Endothelial cell of umbilical vein (primary cell): Measurements from ENCODE around the gene CSTA. TPM values are rescaled to one million over a fixed set of nuclear protein-coding genes. Genes with fewer than 3 reads are reported as not detected.

Experiments
- BruUV-seq: library from RNA; stranded (reverse); fragments of 400-500 nt; replicated peaks from 2 replicates; lab custom pipeline; 2021; lab: Mats Ljungman, UMichigan
- CTCF ChIA-PET: fragments of 300-600, 350-600 bp; sonication (Branson Sonifier 250); formaldehyde crosslinking; loops from one replicate; lab custom pipeline; 2021; ENCODE audit warnings: antibody characterized with exemption, inconsistent platforms; lab: Charles Lee
- POLR2A ChIA-PET: fragments of 300-600, 350-600 bp; sonication (Branson Sonifier 250); formaldehyde crosslinking; loops from one replicate; lab custom pipeline; 2021; ENCODE audit warnings: antibody characterized with exemption, inconsistent platforms; lab: Charles Lee
- DNase-seq: peaks from one replicate; pipeline ENCODE4 v3.0.0-alpha.2; 2011; ENCODE audit warnings: low read depth, low spot score
- FAIRE-seq: peaks from 2 replicates; lab custom pipeline; 2011; peaks lifted over from hg19 to GRCh38; lab: Jason Lieb, UNC
- H2AFZ ChIP-seq: 2 replicates; pipeline ENCODE4 v1.6.0; 2012; ENCODE audit warnings: low read depth, low read length, control low read depth, inconsistent platforms
- H3K27ac ChIP-seq: 2 replicates; pipeline ENCODE4 v1.5.1; 2011; ENCODE audit warnings: low read depth, mild to moderate bottlenecking, control low read depth, low read length, moderate library complexity; ENCODE audit not compliant: insufficient read depth
- H3K27me3 ChIP-seq, 2 experiments: 2 replicates each; pipeline versions ENCODE4 v1.6.0 to v1.6.1; 2011; ENCODE audit warnings: low read length in 2 of 2, mixed read lengths in 1 of 2; ENCODE audit not compliant: control insufficient read depth in 2 of 2, insufficient read depth in 2 of 2
- H3K36me3 ChIP-seq, 2 experiments: 2 replicates in 1 of 2; 3 replicates in 1 of 2; pipeline ENCODE4 v1.5.1; 2011; ENCODE audit warnings: low read length in 2 of 2, mild to moderate bottlenecking in 1 of 2, moderate library complexity in 1 of 2; ENCODE audit not compliant: control insufficient read depth in 2 of 2, insufficient read depth in 2 of 2; ENCODE audit errors: extremely low read depth in 1 of 2
- H3K4me1 ChIP-seq: 3 replicates; pipeline ENCODE4 v1.5.1; 2011; ENCODE audit warnings: mild to moderate bottlenecking, low read length; ENCODE audit not compliant: control insufficient read depth, insufficient read depth; ENCODE audit errors: extremely low read depth
- H3K4me2 ChIP-seq: 2 replicates; pipeline ENCODE4 v1.6.1; 2011; ENCODE audit warnings: low read length, control low read depth, mixed read lengths; ENCODE audit not compliant: insufficient read depth
- H3K4me3 ChIP-seq, 3 experiments: fragments of 200-600 bp in 1 of 3; sonication (generic), shearing (Covaris generic) in 1 of 3; replicated peaks in 1 of 3; 2 replicates each; pipeline ENCODE4 v1.5.1; 2011 to 2016; ENCODE audit warnings: control low read depth in 3 of 3, low read length in 3 of 3, mild to moderate bottlenecking in 2 of 3, inconsistent platforms in 1 of 3, low read depth in 1 of 3, moderate library complexity in 1 of 3; ENCODE audit not compliant: insufficient read depth in 1 of 3
- H3K79me2 ChIP-seq: 2 replicates; pipeline ENCODE4 v1.6.0; 2012; ENCODE audit warnings: low read length, inconsistent platforms; ENCODE audit not compliant: control insufficient read depth, insufficient read depth
- H3K9ac ChIP-seq: replicated peaks from 2 replicates; pipeline ENCODE3; 2011; ENCODE audit warnings: low read length, control low read depth; ENCODE audit not compliant: insufficient read depth; ENCODE audit errors: extremely low read depth
- H3K9me1 ChIP-seq: replicated peaks from 3 replicates; pipeline ENCODE4 v1.6.0; 2011; ENCODE audit warnings: mild to moderate bottlenecking, low read length; ENCODE audit not compliant: control insufficient read depth, insufficient read depth; ENCODE audit errors: extremely low read depth
- H3K9me3 ChIP-seq: replicated peaks from 2 replicates; pipeline ENCODE4 v1.5.1; 2012; ENCODE audit warnings: low read length, inconsistent platforms; ENCODE audit not compliant: control insufficient read depth, insufficient read depth
- H4K20me1 ChIP-seq: replicated peaks from 2 replicates; pipeline ENCODE3; 2011; ENCODE audit warnings: mild to moderate bottlenecking, low read length; ENCODE audit not compliant: control insufficient read depth, insufficient read depth; ENCODE audit errors: extremely low read depth
- EZH2 ChIP-seq: IDR thresholded peaks from 2 replicates; pipeline ENCODE4 v1.6.1; 2012; ENCODE audit warnings: borderline replicate concordance, low read depth, mild to moderate bottlenecking, moderate library complexity, low read length, inconsistent platforms; ENCODE audit not compliant: severe bottlenecking
- FOS ChIP-seq: IDR thresholded peaks from 2 replicates; pipeline ENCODE4 v1.6.1; 2011; ENCODE audit warnings: mild to moderate bottlenecking, low read length, moderate library complexity, borderline replicate concordance; ENCODE audit not compliant: insufficient read depth
- GATA2 ChIP-seq: IDR thresholded peaks from 2 replicates; pipeline ENCODE4 v1.7.0; 2011; ENCODE audit warnings: low read depth, mild to moderate bottlenecking, moderate library complexity, mixed read lengths, low read length; ENCODE audit not compliant: insufficient read length, insufficient read depth
- JUN ChIP-seq: IDR thresholded peaks from 2 replicates; pipeline ENCODE4 v1.6.1; 2011; ENCODE audit warnings: borderline replicate concordance, low read depth; ENCODE audit not compliant: insufficient read length, insufficient read depth
- MAX ChIP-seq: IDR thresholded peaks from 2 replicates; pipeline ENCODE4 v1.6.1; 2011; ENCODE audit not compliant: insufficient read depth, insufficient read length
- MYC ChIP-seq: IDR thresholded peaks from one replicate; pipeline ENCODE4 v1.6.1; 2011; ENCODE audit warnings: mild to moderate bottlenecking, low read depth, low read length
- POLR2A ChIP-seq: IDR thresholded peaks from 2 replicates; pipeline ENCODE4 v1.6.1; 2012; ENCODE audit warnings: low read depth, mild to moderate bottlenecking, control low read depth, low read length
- dilution Hi-C: fragments of 300-500 bp; cut with MboI; formaldehyde crosslinking; loops from one replicate; pipeline ENCODE4 v1.15.0; 2019; ENCODE audit warnings: low sequenced_read_pairs; ENCODE audit not compliant: extremely low pct_ligation_motif_present
- intact Hi-C: fragments of 100-400 bp; cut with micrococcal nuclease; formaldehyde crosslinking; loops from one replicate; pipeline ENCODE4 v1.10.0; 2022
- polyA plus RNA-seq, 4 experiments: library from polyadenylated mRNA; depleted of rRNA in 3 of 4; stranded (reverse) in 3 of 4; unstranded in 1 of 4; fragments of >200 nt; gene quantifications; 2 replicates each; pipeline versions ENCODE4 v1.2.1 to v1.2.3, GENCODE V29; 2011 to 2012; ENCODE audit warnings: missing spikeins in 1 of 4
- total RNA-seq: library from RNA; stranded (reverse); gene quantifications from 2 replicates; pipeline ENCODE4 v1.2.3, GENCODE V29; 2021
- TF ChIP-seq, protein P1 (sequence below), 2 donors: IDR thresholded peaks; 1 replicate in 1 of 2; 2 replicates in 1 of 2; pipeline ENCODE4 v1.5.1; 2011; ENCODE audit warnings: low read length in 2 of 2, mild to moderate bottlenecking in 2 of 2, moderate library complexity in 2 of 2, control low read depth in 1 of 2, inconsistent platforms in 1 of 2, low read depth in 1 of 2; ENCODE audit not compliant: insufficient read depth in 1 of 2; ENCODE audit errors: extremely low read depth in 1 of 2

CSTA gene
- total and polyA plus RNA-seq, 2 donors (not counting 3 experiments of a cell fraction or from before 2014, with no cell fraction given): not detected

- H3K79me2 ChIP-seq: no peaks in the 10 kb centered on the region
- H3K27me3 ChIP-seq: peaks cover 0 to 1% of the 10 kb centered on the region in 2 experiments
- no peak overlapping the region for H2AFZ ChIP-seq
- intact Hi-C loops: loop anchor here (1.0 kb wide), 1 partner anchor 198 kb away; no protein-coding TSS in a partner anchor
- H3K27ac ChIP-seq: no peak overlapping the region
- no peaks in the 10 kb centered on the region for H3K4me1 ChIP-seq
- no peak for FAIRE-seq
- ChIA-PET POLR2A (no interaction called here), CTCF (interaction anchor here (1.8 to 3.6 kb wide), 3 partner anchors 29 to 753 kb away, joined by 4 to 39 read pairs (median 34); partner anchors contain the start of gene POLQ)
- no peak for DNase-seq
- dilution Hi-C loops: no loop called here
- TF ChIP-seq JUN (no peak), GATA2 (no peak), MYC (no peak), EZH2 (no peak), POLR2A (no peak), FOS (no peak), MAX (no peak)
- TF ChIP-seq, protein P1, sequence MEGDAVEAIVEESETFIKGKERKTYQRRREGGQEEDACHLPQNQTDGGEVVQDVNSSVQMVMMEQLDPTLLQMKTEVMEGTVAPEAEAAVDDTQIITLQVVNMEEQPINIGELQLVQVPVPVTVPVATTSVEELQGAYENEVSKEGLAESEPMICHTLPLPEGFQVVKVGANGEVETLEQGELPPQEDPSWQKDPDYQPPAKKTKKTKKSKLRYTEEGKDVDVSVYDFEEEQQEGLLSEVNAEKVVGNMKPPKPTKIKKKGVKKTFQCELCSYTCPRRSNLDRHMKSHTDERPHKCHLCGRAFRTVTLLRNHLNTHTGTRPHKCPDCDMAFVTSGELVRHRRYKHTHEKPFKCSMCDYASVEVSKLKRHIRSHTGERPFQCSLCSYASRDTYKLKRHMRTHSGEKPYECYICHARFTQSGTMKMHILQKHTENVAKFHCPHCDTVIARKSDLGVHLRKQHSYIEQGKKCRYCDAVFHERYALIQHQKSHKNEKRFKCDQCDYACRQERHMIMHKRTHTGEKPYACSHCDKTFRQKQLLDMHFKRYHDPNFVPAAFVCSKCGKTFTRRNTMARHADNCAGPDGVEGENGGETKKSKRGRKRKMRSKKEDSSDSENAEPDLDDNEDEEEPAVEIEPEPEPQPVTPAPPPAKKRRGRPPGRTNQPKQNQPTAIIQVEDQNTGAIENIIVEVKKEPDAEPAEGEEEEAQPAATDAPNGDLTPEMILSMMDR (IDR thresholded peaks at IDR 0.05; ENCODE audit: extremely low read depth in 1 of 2, insufficient read depth in 1 of 2, low read depth in 1 of 2, low read length in 2 of 2): no peak
- H4K20me1 ChIP-seq: no peaks in the 10 kb centered on the region
- no peaks in the 10 kb centered on the region for H3K9me3 ChIP-seq
- no peak overlapping the region for H3K4me3 ChIP-seq
- H3K36me3 ChIP-seq: no peaks in the 10 kb centered on the region
- no peak overlapping the region for H3K4me2 ChIP-seq
- H3K9me1 ChIP-seq: no peaks in the 10 kb centered on the region
- H3K9ac ChIP-seq: no peak overlapping the region
- no TSS peak for BruUV-seq
Observed at GRCh38 chr3:122299215-122299614, 25.8 kb upstream of the CSTA start.
